Esophagus squamous epithelium (tissue), 5 donors: ENCODE data around the gene TRIM63. TPM values are rescaled to one million over a fixed set of nuclear protein-coding genes. Genes with fewer than 3 reads are reported as not detected.
"Not testable (repeated sequence)": the region's sequence is repeated elsewhere in the genome, so short reads cannot be mapped to it uniquely, and the experiment has no call there.

Source experiments
- DNase-seq: peaks from one replicate; lab custom pipeline; 2025; lab: John Stamatoyannopoulos, UW
- H3K27ac ChIP-seq, 4 donors: fragments of 200-600 bp; sonication (generic); one replicate each; pipeline ENCODE4 v1.5.1; 2016 to 2019; ENCODE audit warnings: mild to moderate bottlenecking in 1 of 4
- H3K27me3 ChIP-seq, 4 donors: fragments of 200-600 bp; sonication (generic); 1 replicate in 3 of 4; 2 replicates in 1 of 4; pipeline versions ENCODE4 v1.5.1 to v1.6.0; 2017 to 2021; ENCODE audit warnings: antibody characterized with exemption in 1 of 4
- H3K36me3 ChIP-seq, 3 donors: fragments of 200-600 bp; sonication (generic); one replicate each; pipeline ENCODE4 v1.5.1; 2016 to 2019
- H3K4me1 ChIP-seq, 3 donors: fragments of 200-600 bp; sonication (generic); one replicate each; pipeline ENCODE4 v1.5.1; 2017 to 2019
- H3K4me3 ChIP-seq, 4 donors: fragments of 200-600 bp; sonication (generic); 1 replicate in 3 of 4; 2 replicates in 1 of 4; pipeline ENCODE4 v1.5.1; 2016 to 2019; ENCODE audit warnings: mild to moderate bottlenecking in 2 of 4, moderate library complexity in 1 of 4
- H3K9me3 ChIP-seq, 3 donors: fragments of 200-600 bp; sonication (generic); one replicate each; pipeline ENCODE4 v1.5.1; 2016 to 2019
- POLR2A ChIP-seq, 4 donors: fragments of 450-650 bp; IDR thresholded peaks; one replicate each; pipeline ENCODE4 v1.6.1; 2017; ENCODE audit warnings: antibody characterized with exemption in 4 of 4, mild to moderate bottlenecking in 4 of 4, moderate library complexity in 3 of 4
- WGBS, 2 donors: methylation state at CpG; one replicate each; pipeline ENCODE4 v1.1.5; 2018; 5-methylcytosine and 5-hydroxymethylcytosine counted together
- intact Hi-C: fragments of 100-400 bp; cut with DNase I; formaldehyde crosslinking; loops from one replicate; pipeline ENCODE4 v1.15.0; 2022
- total RNA-seq, 4 donors: library from RNA; depleted of rRNA; stranded (reverse); fragments of >200 nt; gene quantifications; one replicate each; pipeline ENCODE4 v1.1.0, GENCODE V29; 2016
- TF ChIP-seq, protein P1 (sequence below), 6 experiments: fragments of 450-650 bp in 4 of 6; fragments of 200-600 bp in 2 of 6; sonication (generic) in 2 of 6; IDR thresholded peaks; one replicate each; pipeline ENCODE4 v1.5.1; 2016 to 2019; ENCODE audit warnings: antibody characterized with exemption in 6 of 6, mild to moderate bottlenecking in 4 of 6, moderate library complexity in 4 of 6
- donor health status: DM: yes; HTN: yes; CAD: no.

TRIM63 gene
- total RNA-seq, 4 donors from 2014 or later = 0.23 to 1.7 TPM; not detected in 2

DNA sequence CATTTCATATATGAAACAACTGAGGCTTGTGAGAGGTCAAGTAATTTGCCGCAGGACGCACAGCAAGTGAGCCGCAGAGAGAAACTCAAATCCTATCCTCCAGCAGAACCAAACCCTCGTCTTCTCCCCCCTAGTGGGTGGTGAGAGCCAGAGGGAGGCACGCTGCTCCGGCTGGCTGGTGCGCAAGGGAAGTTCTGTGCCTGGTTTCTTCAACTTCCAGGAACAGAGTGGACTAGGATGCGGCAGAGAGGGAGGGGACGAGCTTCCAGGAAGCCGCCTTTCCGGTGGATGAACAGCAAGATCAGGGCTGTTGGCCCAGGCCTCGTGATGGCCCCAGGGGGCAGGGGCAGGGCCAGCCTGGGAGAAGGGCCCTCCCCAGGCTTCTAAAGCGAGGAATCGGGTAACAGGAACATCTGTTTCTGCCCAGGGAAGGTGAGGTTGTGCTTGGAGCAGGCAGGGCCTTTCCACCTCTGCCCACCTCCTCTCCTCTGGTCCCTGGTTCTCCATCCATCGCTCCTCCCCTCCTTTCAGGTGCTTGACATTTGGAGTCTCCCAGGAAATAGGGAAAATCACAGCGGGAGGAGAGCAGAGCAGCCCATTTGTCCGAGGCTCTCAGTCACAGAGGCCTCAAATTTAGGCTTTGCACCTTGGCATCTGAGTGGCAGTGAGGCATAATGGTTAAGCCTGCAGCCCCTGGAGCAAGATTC lies 27.4 kb upstream of the TRIM63 start:
- TF ChIP-seq POLR2A (IDR thresholded peaks at IDR 0.05) = no peak
- TF ChIP-seq, protein P1, sequence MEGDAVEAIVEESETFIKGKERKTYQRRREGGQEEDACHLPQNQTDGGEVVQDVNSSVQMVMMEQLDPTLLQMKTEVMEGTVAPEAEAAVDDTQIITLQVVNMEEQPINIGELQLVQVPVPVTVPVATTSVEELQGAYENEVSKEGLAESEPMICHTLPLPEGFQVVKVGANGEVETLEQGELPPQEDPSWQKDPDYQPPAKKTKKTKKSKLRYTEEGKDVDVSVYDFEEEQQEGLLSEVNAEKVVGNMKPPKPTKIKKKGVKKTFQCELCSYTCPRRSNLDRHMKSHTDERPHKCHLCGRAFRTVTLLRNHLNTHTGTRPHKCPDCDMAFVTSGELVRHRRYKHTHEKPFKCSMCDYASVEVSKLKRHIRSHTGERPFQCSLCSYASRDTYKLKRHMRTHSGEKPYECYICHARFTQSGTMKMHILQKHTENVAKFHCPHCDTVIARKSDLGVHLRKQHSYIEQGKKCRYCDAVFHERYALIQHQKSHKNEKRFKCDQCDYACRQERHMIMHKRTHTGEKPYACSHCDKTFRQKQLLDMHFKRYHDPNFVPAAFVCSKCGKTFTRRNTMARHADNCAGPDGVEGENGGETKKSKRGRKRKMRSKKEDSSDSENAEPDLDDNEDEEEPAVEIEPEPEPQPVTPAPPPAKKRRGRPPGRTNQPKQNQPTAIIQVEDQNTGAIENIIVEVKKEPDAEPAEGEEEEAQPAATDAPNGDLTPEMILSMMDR (IDR thresholded peaks at IDR 0.05) = no peak
- H3K36me3 ChIP-seq = no peaks in the 10 kb centered on the region
- H3K4me3 ChIP-seq = no peak overlapping the region
- peak overlapping the region; percentile 3 to 55 (median 22) for H3K27ac ChIP-seq
- no peaks in the 10 kb centered on the region for H3K9me3 ChIP-seq
- H3K27me3 ChIP-seq = peaks cover 0 to 26% (median 0%) of the 10 kb centered on the region in 4 donors
- intact Hi-C loops = no loop called here
- DNase-seq = no peak
- 30 to 47% methylated on average over 5 to 9 of the region's 17 CpGs for WGBS, 2 donors
- H3K4me1 ChIP-seq = peaks cover 6 to 30% (median 10%) of the 10 kb centered on the region in 3 donors

DNA sequence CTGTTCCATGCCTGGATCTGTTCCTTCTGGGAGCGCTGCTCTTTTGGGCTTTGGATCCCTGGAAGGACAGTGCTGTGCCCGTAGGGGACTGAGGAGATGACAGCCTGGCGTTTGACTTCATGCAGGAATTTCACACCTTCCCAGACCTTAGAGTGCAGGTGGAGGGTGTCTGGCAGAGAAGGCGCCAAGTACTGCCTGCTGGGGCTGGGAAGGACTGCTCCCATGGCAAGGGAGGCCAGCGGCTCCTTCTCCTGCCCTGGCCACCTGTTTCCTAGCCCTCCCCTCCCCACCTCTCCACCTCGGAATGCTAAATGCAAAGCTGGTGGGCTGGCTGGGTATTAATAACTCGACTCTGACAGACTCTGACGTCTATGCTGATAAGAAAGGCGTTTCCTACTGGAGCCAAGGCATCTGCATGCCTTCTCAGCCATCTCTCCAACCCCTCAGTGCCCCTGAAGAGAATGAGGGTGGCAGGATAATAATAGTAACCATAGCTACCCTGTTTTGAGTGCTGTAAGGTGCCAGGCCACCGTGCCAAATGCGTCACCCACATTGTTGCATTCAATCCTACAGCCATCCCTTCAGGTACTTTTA lies 26.7 kb upstream of the TRIM63 start:
- WGBS, 2 donors = 15 to 25% methylated on average over 8 to 9 of the region's 11 CpGs
- Histone ChIP-seq H3K27me3 (peaks cover 0 to 31% (median 0%) of the 10 kb centered on the region in 4 donors), H3K27ac (peak overlapping the region in 3 of 4 donors; percentile 7 to 55 (median 36)), H3K36me3 (no peaks in the 10 kb centered on the region), H3K4me3 (no peak overlapping the region), H3K9me3 (no peaks in the 10 kb centered on the region), H3K4me1 (peaks cover 6 to 30% (median 10%) of the 10 kb centered on the region in 3 donors)
- TF ChIP-seq, protein P1 (IDR thresholded peaks at IDR 0.05) = no peak
- TF ChIP-seq POLR2A (IDR thresholded peaks at IDR 0.05) = no peak
- DNase-seq = no peak
- intact Hi-C loops = no loop called here

DNA sequence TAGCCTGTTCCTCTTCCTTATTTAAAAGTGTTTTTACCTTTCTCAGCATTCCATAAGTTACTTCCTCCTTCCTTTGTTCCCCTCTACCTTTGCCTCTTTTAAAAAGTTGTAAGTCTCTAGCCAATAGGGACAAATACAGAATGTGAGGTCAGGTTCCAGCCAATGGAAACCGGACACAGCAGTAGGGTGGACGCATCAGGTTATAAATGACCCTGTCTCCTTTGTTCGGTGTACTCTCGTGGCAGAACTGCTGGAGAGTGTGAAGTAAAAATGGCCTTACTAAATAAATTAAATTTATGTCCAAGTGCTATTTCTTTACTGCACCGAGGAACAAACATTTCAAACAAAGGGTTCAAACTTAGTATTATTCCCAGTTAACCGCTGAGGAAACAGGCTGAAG lies 26.1 kb upstream of the TRIM63 start:
- H3K4me3 ChIP-seq, H3K9me3 ChIP-seq, H3K36me3 ChIP-seq, DNase-seq, intact Hi-C loops: not testable (repeated sequence)
- WGBS, 2 donors = 19 to 28% methylated on average over 6 of the region's 6 CpGs
- Histone ChIP-seq H3K27me3 (peaks cover 0 to 31% (median 0%) of the 10 kb centered on the region in 4 donors), H3K27ac (peak overlapping the region in 2 of 4 donors; percentile 19 to 55), H3K4me1 (peaks cover 6 to 30% (median 10%) of the 10 kb centered on the region in 3 donors)

DNA sequence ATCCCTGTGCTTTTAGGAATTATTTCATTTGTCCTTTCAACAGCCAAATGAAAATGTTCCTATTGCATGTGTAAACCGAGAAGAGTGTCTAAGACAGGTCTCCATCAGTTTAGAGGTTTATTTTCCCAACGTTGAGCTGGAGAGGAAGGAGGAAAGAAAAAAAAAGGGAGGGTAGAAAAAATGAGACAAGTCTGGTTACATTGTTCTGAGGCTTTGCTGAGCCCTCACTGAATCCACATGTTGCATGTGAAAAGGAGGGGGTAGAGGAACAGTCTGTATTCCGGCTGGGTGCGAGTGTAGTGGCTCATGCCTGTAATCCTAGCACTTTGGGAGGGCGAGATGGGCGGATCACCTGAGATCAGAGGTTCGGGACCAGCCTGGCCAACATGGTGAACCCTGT lies 25.0 kb upstream of the TRIM63 start:
- Histone ChIP-seq H3K36me3 (no peaks in the 10 kb centered on the region), H3K27ac (no peak overlapping the region), H3K27me3 (peaks cover 0 to 31% (median 0%) of the 10 kb centered on the region in 4 donors), H3K4me1 (peaks cover 6 to 30% (median 10%) of the 10 kb centered on the region in 3 donors), H3K9me3 (no peaks in the 10 kb centered on the region), H3K4me3 (no peak overlapping the region)
- TF ChIP-seq, protein P1 (IDR thresholded peaks at IDR 0.05) = no peak
- no peak for TF ChIP-seq POLR2A (IDR thresholded peaks at IDR 0.05)
- intact Hi-C loops = no loop called here
- 57 to 63% methylated on average over 7 of the region's 7 CpGs for WGBS, 2 donors
- no peak for DNase-seq

DNA sequence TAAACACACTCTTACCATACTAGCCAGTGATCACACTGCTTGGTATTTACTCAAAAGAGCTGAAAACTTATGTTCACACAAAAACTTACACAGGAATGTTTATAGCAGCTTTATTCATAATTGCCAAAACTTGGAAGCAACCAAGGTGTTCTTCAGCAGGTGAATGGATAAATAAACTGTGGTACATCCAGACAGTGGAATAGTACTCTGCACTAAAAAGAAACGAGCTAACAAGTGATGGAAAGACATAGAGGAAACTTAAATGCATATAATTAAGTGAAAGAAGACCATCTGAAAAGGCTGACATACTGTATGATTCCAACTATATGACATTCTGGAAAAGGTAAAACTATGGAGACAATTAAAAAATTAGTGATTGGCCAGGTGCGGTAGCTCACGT lies 23.5 kb upstream of the TRIM63 start:
- Histone ChIP-seq H3K36me3 (no peaks in the 10 kb centered on the region), H3K9me3 (no peaks in the 10 kb centered on the region), H3K27me3 (peaks cover 0 to 35% (median 0%) of the 10 kb centered on the region in 4 donors), H3K4me1 (peaks cover 6 to 30% (median 10%) of the 10 kb centered on the region in 3 donors), H3K4me3 (no peak overlapping the region), H3K27ac (no peak overlapping the region)
- no peak for DNase-seq
- WGBS, 2 donors = 84 to 85% methylated on average over 3 of the region's 3 CpGs
- no peak for TF ChIP-seq POLR2A (IDR thresholded peaks at IDR 0.05)
- TF ChIP-seq, protein P1 (IDR thresholded peaks at IDR 0.05) = no peak
- intact Hi-C loops = no loop called here
